Right lobe of liver (tissue), 6 donors: ENCODE data around the gene CELA3B. TPM values are rescaled to one million over a fixed set of nuclear protein-coding genes. Genes with fewer than 3 reads are reported as not detected.
"Not testable (repeated sequence)": the region's sequence is repeated elsewhere in the genome, so short reads cannot be mapped to it uniquely, and the experiment has no call there.

ENCODE experiments used
- ATAC-seq, 4 donors: fragments of 200-7000 bp; cut with Tn5 transposase; one replicate each; pipeline ENCODE4 v1.9.1; 2020; ENCODE audit warnings: mild to moderate bottlenecking in 4 of 4, moderate library complexity in 4 of 4
- DNase-seq, 3 donors: peaks; one replicate each; pipeline ENCODE4 v3.0.0-alpha.2; 2020
- H3K27ac ChIP-seq, 3 donors: fragments of 200-600 bp; one replicate each; pipeline ENCODE4 v1.8.0; 2022
- H3K27me3 ChIP-seq, 2 donors: fragments of 200-600 bp; one replicate each; pipeline ENCODE4 v1.8.0; 2022
- H3K36me3 ChIP-seq, 4 donors: fragments of 200-600 bp; sonication (generic) in 1 of 4; one replicate each; pipeline versions ENCODE4 v1.5.1 to v1.8.0; 2017 to 2022; ENCODE audit warnings: control low read depth in 1 of 4
- H3K4me1 ChIP-seq, 4 donors: fragments of 200-600 bp; sonication (generic) in 1 of 4; one replicate each; pipeline versions ENCODE4 v1.5.1 to v1.8.0; 2017 to 2022; ENCODE audit warnings: control low read depth in 1 of 4
- H3K4me3 ChIP-seq, 3 donors: fragments of 200-600 bp; one replicate each; pipeline ENCODE4 v1.8.0; 2022
- H3K9me3 ChIP-seq, 4 donors: fragments of 200-600 bp; sonication (generic) in 1 of 4; one replicate each; pipeline versions ENCODE4 v1.5.1 to v1.8.0; 2017 to 2022; ENCODE audit warnings: control low read depth in 1 of 4
- CTCF ChIP-seq, 4 donors: fragments of 200-600 bp in 3 of 4; fragments of 450-650 bp in 1 of 4; IDR thresholded peaks; one replicate each; pipeline versions ENCODE4 v1.5.1 to v1.8.0; 2016 to 2022; ENCODE audit warnings: antibody characterized with exemption in 4 of 4, mild to moderate bottlenecking in 2 of 4
- POLR2A ChIP-seq: fragments of 450-650 bp; IDR thresholded peaks from one replicate; pipeline ENCODE4 v1.6.1; 2017; ENCODE audit warnings: antibody characterized with exemption, mild to moderate bottlenecking
- WGBS: methylation state at CpG from one replicate; pipeline ENCODE4 v1.1.6; 2018; ENCODE audit warnings: low coverage, low lambda C conversion rate; ENCODE audit not compliant: insufficient coverage; ENCODE audit errors: missing lambda C conversion rate; 5-methylcytosine and 5-hydroxymethylcytosine counted together
- intact Hi-C, 2 donors: fragments of 100-400 bp; cut with DNase I; formaldehyde crosslinking; loops; one replicate each; pipeline versions ENCODE4 v1.11.2 to v1.14.1; 2022
- total RNA-seq, 6 experiments: library from RNA; depleted of rRNA in 2 of 6; stranded (reverse); fragments of >200 nt in 2 of 6; fragmentation: NEBNext Ultra II Directional in 3 of 6; extraction: Animal tissue kit (Norgen Biotek cat#: 25700) in 3 of 6; gene quantifications; one replicate each; pipeline versions ENCODE4 v1.1.0 to v1.2.4, GENCODE V29; 2016 to 2023
- donor health status: DM: no; HTN: yes; CAD: no.
- donor health status: DM: no; HTN: no; CAD: no.
- donor health status: DM: no; HTN: no; CAD: no.
- donor health status: DM: no; HTN: yes; CAD: no.
- donor health status: DM: no; HTN: yes; CAD: no.

The CELA3B gene
- total RNA-seq, 6 experiments from 2014 or later = not detected

GRCh38 chr1:21999645-22000044, 22.8 kb downstream of the CELA3B start:
- H3K4me1 ChIP-seq, H3K27ac ChIP-seq, DNase-seq, H3K36me3 ChIP-seq, H3K9me3 ChIP-seq, intact Hi-C loops, H3K4me3 ChIP-seq, H3K27me3 ChIP-seq: not testable (repeated sequence)
- peak in 2 of 4 donors; percentile 11 to 14 for ATAC-seq
- WGBS = 71% methylated on average over 4 of the region's 7 CpGs

- ATAC-seq = no peak
- no peak within 1 kb of the TSS for H3K4me3 ChIP-seq
- no peak for DNase-seq
- H3K27me3 ChIP-seq = no peaks in the 10 kb centered on the region
- H3K36me3 ChIP-seq = no peaks in the 10 kb centered on the region
- WGBS = 52% methylated on average over 3 of the region's 5 CpGs
- H3K9me3 ChIP-seq = no peaks in the 10 kb centered on the region
- H3K27ac ChIP-seq = no peak within 1 kb of the TSS
- TF ChIP-seq CTCF (IDR thresholded peaks at IDR 0.05) = no peak
- TF ChIP-seq POLR2A = no peak
- no peaks in the 10 kb centered on the region for H3K4me1 ChIP-seq
- intact Hi-C loops = no loop called here
Observed at GRCh38 chr1:22001409-22001808, 24.6 kb downstream of the CELA3B start, which contains the start of gene CELA3A. Gene CELA3A, plus strand, starts transcription at chr1:22001657. Its CDS starts 18 bp downstream, at chr1:22001675.

- 28% methylated on average over 1 of the region's 5 CpGs for WGBS
- DNase-seq = not testable (repeated sequence)
Observed at GRCh38 chr1:22002461-22002860, 25.6 kb downstream of the CELA3B start.

GRCh38 chr1:22002875-22003274, 26.1 kb downstream of the CELA3B start:
- 76% methylated on average over 6 of the region's 8 CpGs for WGBS
- H3K27ac ChIP-seq, H3K36me3 ChIP-seq, ATAC-seq, H3K4me3 ChIP-seq, DNase-seq, H3K27me3 ChIP-seq, H3K4me1 ChIP-seq, intact Hi-C loops, H3K9me3 ChIP-seq: not testable (repeated sequence)

More at GRCh38 chr1:22002461-22002860, 25.6 kb downstream of the CELA3B start:
- H3K9me3 ChIP-seq, intact Hi-C loops, H3K27ac ChIP-seq, H3K4me1 ChIP-seq, H3K27me3 ChIP-seq, H3K4me3 ChIP-seq, H3K36me3 ChIP-seq, ATAC-seq: not testable (repeated sequence)

GRCh38 chr1:22003959-22004358, 27.1 kb downstream of the CELA3B start:
- H3K4me1 ChIP-seq, H3K27ac ChIP-seq, H3K9me3 ChIP-seq, H3K27me3 ChIP-seq, DNase-seq, H3K4me3 ChIP-seq, ATAC-seq, H3K36me3 ChIP-seq, intact Hi-C loops: not testable (repeated sequence)
- 83% methylated on average over 1 of the region's 3 CpGs for WGBS

- WGBS = 18% methylated on average over 2 of the region's 18 CpGs
- intact Hi-C loops, H3K27me3 ChIP-seq, H3K27ac ChIP-seq, H3K4me3 ChIP-seq, H3K36me3 ChIP-seq, H3K9me3 ChIP-seq, H3K4me1 ChIP-seq: not testable (repeated sequence)
- ATAC-seq (peak; percentile 74 to 89 (median 86)), DNase-seq (peak in 1 of 3 donors; percentile 43)
- peak; percentile 26 to 51 (median 42) for TF ChIP-seq CTCF (IDR thresholded peaks at IDR 0.05)
Observed at GRCh38 chr1:22005261-22006149, 28.7 kb downstream of the CELA3B start.

GRCh38 chr1:22006736-22007135, 29.9 kb downstream of the CELA3B start:
- ATAC-seq, intact Hi-C loops: not testable (repeated sequence)
- 33% methylated on average over 1 of the region's 13 CpGs for WGBS

GRCh38 chr1:22007262-22007661, 30.4 kb downstream of the CELA3B start:
- H3K4me3 ChIP-seq, ATAC-seq, H3K4me1 ChIP-seq, intact Hi-C loops, H3K27me3 ChIP-seq, H3K27ac ChIP-seq, H3K36me3 ChIP-seq, DNase-seq, H3K9me3 ChIP-seq: not testable (repeated sequence)
- WGBS = 85% methylated on average over 6 of the region's 10 CpGs

More at GRCh38 chr1:22006736-22007135, 29.9 kb downstream of the CELA3B start:
- not testable (repeated sequence) for DNase-seq, H3K27me3 ChIP-seq, H3K9me3 ChIP-seq, H3K4me1 ChIP-seq, H3K36me3 ChIP-seq, H3K27ac ChIP-seq, H3K4me3 ChIP-seq

- H3K27me3 ChIP-seq, H3K27ac ChIP-seq, H3K4me1 ChIP-seq, H3K4me3 ChIP-seq, H3K9me3 ChIP-seq, ATAC-seq, H3K36me3 ChIP-seq, intact Hi-C loops, DNase-seq: not testable (repeated sequence)
- 77% methylated on average over 8 of the region's 11 CpGs for WGBS
Observed at GRCh38 chr1:22009566-22009965, 32.7 kb downstream of the CELA3B start.
